HG03175 (cell line): ENCODE results near the gene NAXD.
A peak's percentile ranks its signal among the peaks of the same experiment; 100 is the strongest.
"Not testable (repeated sequence)": the region's sequence is repeated elsewhere in the genome, so short reads cannot be mapped to it uniquely, and the experiment has no call there.

Source experiments
- ATAC-seq: cut with Tn5 transposase; IDR thresholded peaks from one replicate; pipeline ENCODE4 v1.9.1; 2021; ENCODE audit warnings: mild to moderate bottlenecking, moderate library complexity; ENCODE audit not compliant: unreplicated experiment

NAXD gene

DNA sequence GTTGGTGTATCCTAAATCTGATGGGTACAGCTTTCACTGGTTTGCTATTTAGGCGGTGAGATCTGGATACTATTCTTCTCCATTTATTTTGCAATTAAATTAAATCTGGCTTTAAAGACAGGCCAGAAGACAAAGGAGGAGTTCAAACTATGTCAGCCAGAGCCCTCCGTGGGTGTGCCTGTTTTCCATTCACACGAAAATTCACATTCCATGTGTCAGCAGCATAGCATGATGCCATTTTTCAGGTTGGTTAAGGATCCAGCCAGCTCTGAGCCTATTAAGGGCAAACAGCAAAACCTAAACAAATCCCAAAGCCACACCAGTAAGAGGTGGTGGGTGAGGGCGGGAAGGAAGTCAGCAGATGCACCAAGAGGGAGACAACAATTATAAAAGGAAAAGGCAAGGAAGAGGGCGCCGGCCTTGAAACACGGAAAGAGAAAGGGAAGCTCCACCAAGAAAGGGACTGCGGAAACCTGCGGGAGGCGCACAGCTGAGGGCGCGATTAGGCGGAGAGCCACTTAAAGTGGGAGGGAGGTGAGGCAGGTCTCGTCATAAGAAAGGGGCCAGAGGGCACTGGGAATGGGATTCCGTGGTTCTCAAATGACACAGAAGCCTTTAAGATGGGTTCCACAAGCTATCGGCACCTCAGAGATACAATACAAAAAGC lies 47.6 kb downstream of the NAXD start:
- no peak for ATAC-seq

DNA sequence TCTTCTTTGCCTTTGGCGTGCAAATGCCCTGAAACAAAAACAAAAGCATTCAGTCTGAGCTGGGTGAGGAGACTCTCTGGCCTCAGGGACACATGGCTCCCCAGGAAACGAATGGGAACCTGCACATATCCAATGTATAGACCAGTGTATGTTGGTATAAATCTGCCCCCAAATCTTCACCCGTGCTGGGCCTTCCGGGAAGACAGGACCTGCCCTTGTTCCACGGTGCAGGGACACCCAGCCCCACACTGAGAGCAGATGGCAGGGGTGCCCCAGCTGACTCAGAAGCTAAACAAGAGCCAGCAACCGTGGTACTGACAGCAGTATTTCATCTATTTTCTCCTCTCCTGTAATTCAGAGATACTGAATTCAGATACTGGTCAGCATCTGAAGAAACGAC lies 48.1 kb downstream of the NAXD start:
- no peak for ATAC-seq

DNA sequence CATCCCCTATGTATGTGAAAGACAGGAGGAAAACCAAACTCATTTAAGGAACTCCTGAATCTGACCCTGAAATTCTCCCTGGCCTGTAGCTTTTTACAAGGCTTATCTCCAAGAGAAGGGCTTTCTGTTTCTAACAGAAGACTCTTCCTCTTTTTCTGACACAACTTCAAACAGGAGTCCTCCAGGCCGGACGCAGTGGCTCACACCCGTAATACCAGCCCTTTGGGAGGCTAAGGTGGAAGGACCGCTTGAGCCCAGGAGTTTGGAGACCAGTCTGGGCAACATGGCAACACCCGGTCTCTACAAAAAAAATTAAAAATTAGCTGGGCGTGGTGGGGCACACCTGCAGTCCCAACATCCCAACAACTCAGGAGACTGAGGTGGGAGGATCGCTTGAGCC lies 48.7 kb downstream of the NAXD start:
- ATAC-seq, result no peak

DNA sequence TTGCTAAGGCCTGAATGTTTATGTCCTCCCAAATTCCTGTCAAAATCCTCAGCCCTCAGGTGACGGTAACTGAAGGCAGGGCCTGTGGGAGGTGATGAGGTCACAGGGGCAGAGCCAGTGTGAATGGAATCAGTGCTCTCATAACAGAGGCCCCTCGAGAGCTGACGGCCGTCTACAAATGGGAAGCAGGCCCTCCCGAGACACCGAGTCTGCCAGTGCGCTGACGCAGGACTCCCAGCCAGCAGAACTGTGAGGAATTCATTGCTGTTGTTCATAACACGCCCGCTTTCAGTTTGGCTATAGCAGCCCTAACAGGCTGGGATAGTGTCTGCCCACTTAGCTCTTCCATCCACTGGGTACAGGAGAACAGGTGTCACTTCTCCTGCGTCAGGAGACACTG lies 49.3 kb downstream of the NAXD start:
- no peak for ATAC-seq

DNA sequence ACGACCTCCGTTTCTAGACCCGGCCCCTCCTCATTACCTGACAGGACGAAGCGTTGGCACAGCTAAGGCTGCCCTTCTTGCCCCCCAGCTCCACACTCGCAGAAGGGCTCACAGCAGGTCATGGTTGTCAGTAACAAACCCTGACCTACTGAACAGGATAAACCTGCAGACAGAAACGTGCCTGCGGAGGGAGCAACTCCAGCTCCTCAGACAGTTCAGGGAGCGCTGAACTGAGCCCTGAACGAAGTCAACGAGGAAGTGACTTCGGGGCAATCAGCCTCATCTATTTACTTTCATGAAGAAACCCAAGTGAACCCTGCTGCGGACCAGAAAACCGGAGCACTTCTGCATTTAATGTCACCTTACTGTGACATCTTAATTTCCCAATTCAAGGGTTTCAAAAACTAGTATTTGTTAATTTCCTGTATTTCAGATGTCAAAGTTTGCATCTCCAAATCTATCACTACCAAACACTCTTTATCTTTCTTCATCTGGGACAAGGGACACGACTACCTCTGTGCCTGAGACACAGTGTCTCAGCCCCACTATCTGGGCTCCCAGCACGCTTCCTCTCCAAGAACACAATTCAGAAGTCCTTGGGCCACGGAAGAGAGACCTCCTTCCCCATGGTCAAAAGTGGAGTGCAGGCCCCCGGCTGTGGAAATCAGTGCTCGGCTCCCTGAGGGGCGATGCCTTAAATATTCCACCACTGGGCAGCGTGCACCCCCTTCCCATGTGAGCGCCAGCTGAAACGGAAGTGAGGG lies 50.3 kb downstream of the NAXD start:
- no peak for ATAC-seq

DNA sequence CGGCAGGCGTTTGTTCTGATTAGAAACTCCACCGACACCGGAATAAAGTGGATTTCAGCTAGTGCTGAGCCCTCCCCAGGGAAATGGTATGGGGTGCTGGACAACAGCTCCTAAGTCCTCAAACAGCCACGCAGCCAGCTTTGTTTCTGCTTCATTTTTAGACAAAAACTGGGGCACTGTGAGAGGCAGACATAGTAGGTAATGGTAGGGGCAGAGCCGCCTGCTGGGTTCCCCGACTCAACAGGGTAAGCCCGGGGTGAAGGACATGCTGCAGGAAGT lies 50.8 kb downstream of the NAXD start:
- ATAC-seq, result no peak

DNA sequence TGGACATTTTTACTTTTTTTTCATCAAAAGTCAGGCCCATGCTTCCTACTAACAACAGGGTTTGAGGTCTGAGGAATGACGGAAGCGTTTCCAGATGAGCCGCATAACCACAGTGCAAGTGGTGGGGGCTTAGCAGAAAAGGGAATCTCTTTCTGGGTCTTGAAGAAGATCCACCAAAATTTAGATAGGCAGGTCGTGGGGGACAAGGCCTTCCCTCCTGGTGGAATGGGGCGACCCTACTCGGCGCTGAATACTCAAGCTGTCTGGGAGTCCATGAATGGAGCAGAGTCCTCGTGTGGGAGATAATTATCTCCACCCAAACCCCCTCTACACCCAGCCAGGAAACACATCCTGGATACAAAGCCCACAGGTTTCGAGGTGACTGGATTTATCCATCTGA lies 53.7 kb downstream of the NAXD start:
- no peak for ATAC-seq

DNA sequence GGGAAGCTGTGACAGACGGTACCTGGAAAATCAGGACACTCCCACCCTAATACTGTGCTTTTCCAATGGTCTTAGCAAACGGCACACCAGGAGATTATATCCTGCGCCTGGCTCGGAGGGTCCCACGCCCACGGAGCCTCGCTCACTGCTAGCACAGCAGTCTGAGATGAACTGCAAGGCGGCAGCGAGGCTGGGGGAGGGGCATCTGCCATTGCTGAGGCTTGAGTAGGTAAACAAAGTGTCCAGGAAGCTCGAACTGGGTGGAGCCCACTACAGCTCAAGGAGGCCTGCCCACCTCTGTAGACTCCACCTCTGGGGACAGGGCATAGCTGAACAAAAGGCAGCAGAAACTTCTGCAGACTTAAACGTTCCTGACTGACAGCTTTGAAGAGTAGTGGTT lies 54.5 kb downstream of the NAXD start:
- ATAC-seq, result not testable (repeated sequence)

DNA sequence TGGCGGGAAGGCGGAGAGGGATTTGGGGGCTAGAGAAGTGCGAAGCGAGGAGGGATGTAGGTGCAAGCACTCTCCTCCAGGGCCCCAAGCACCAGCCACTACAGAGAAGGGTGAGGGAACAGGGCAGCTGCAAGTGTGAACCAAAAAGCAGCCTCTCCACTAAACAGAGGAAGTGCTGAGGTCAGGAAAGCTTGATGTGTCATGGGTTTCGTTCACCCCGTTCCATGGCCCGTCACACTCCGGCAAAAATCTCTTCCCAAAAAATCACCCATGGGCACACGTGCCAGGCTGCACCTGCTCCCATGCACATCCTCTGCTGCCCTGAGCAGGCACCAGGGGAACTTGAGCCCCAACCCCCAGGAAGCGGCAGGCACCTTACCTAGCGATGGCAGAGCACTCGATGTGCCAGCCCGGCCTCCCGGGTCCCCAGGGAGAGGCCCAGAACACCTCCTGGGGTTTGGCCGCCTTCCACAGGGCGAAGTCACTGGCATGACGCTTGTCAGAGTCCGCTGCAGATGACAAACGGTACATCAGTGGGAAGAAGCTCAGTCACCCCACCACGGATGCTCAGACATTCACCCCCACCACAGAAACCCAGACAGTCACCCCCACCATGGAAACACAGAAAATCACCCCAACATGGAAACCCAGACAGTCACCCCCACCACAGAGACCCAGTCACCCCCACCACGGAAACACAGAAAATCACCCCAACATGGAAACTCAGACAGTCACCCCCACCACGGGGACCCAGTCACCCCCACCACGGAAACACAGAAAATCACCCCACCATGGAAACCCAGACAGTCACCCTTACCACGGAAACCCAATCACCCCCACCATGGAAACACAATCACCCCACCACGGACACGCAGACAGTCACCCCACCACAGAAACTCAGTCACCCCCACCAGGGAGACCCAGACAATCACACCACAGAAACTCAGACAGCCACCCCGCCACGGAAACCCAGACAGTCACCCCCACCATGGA lies 61.5 kb downstream of the NAXD start:
- peak; percentile 81 for ATAC-seq

DNA sequence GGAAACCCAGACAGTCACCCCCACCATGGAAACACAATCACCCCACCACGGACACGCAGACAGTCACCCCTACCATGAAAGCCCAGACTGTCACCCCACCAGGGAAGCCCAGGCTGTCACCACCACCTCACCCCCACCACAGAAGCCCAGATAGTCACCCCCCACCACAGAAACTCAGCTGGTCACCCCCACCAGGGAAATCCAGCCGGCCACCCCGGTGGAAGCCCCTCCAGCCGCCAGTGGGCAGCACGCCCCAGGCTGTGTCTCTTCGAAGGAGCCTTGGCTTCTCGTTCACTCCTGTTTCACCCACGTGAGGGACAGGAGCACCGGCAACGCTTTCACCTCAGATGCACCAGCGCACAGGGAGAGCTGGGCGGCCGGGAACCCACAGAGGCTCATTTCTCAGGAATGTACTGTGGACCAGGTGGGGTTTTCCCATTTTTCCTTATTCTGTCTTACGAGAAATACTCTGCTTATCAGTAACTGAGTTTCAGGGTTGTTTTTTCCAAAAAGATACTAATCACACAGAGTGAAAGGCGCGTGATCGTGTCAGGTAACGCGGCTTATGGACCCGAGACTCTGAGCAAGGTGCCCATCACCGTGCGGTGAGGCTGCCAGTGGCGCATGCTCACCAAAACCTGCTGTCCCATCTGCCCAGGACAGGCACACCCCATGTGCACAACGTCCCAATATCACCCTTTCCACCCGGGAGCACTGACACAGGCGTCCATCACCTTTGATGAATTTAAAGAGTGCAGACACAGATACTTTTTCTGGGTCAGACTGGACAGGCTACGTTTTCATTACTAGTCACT lies 62.6 kb downstream of the NAXD start:
- no peak for ATAC-seq

DNA sequence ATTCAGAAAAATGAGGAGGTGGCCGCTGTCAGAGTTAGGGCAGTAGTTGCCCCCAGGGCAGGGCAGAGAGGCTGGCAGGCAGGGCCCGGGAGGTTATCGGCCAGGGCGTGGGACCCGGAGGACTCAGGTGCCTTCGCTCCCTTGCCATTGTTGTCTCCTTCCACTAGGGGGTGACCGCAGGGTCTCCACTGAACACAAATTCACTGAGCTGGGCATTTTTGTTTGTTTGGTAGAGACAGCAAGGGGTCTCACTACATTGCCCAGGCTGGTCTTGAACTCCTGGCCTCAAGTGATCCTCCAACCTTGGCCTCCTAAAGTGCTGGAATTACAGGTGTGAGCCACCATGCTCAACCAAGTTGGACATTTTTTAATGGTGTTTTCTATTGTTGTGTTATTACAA lies 65.5 kb downstream of the NAXD start:
- no peak for ATAC-seq

DNA sequence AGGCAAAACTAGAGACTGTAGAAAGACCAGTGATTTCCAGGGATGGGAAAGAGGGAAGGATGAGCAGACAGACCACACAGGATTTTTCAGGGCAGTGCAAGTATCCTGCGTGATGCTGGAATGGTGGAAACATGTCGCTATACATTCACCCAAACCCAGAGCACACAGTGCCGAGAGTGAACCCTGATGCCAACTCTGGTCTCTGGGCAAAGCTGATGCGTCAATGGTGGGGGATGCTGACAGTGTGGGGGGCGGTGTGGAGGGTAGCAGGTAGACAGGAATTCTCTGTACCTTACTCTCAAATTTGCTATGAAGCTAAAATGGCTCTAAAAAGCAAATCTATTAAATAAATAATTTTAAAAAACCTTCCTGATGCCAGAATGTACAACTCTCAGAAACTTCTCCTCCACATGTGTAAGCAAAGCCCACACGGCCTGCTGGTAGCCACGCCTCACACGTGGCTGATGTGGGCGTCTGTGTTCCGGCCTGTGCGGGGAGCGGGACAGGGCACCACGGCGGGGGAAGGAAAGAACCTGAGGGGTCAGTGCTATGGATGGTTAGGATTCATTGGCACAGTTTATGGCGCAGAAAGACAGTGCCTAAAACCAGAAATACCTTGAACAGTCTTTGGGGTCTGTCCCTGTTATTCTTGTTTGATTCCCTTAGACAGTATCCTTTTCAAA lies 66.7 kb downstream of the NAXD start:
- no peak for ATAC-seq

DNA sequence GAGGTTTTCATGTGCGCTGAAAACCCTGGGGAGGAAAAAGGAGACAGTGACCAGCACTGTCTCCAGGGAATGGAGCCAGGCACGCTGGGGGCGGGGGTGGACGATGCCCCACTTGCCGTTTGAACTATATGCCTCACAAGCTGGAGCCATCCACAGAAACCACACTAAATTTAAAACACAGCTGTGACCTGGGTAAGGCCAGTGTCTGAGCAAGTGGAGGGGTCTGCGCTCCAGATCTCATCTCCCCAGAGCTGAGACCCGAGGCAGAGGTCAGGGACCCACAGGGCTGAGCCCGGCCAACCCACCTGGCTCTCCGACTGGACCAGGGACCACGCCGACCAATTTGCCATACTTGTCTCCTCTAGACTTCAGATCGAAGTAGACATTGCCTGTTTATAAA lies 67.4 kb downstream of the NAXD start:
- ATAC-seq, result no peak

DNA sequence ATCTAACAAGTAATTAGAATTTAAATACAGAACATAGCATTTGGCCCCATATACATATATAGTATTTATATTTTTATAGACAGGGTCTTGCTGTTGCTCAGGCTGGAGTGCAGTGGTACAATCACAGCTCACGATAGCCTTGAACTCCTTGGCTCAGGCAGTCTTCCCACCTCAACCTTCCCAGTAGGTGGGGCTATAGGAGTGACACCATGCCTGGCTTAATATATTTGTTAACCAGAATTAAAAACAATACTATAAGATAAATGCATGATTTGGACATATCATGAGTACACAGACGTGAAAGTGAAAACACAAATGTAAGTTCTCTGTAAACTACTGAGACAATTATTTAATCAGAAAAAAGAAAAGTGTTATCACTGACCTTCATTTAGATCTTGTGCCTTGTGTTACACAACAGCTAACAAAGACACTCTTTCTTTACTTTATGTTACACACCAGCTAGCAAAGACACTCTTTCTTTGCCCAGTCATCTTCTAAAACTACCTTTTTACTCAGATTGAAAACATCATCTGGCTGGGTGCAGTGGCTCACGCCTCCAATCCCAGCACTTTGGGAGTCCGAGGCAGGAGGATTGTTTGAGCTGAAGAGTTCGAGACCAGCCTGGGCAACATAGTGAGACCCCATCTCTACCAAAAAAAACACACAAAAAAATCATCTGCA lies 68.0 kb downstream of the NAXD start:
- no peak for ATAC-seq

DNA sequence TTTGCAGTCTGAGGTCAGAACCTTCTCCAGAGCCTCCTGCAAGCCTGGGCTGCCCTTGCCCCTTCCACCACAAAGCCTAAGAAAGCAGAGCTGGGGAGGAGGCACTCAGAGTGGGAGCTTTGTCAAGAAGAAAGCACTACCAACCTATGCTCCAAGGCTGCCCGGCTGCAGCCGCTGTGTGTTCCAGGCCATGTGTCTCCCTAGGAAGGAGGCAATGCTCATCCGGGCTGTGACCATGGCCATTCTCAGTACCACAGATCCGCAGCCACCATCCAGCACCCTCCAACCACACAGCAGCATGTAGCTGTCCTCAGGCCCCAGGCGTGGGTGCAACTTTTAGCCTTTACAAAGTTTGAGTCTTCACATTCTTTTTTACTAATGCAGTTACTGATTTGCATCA lies 68.6 kb downstream of the NAXD start:
- no peak for ATAC-seq

DNA sequence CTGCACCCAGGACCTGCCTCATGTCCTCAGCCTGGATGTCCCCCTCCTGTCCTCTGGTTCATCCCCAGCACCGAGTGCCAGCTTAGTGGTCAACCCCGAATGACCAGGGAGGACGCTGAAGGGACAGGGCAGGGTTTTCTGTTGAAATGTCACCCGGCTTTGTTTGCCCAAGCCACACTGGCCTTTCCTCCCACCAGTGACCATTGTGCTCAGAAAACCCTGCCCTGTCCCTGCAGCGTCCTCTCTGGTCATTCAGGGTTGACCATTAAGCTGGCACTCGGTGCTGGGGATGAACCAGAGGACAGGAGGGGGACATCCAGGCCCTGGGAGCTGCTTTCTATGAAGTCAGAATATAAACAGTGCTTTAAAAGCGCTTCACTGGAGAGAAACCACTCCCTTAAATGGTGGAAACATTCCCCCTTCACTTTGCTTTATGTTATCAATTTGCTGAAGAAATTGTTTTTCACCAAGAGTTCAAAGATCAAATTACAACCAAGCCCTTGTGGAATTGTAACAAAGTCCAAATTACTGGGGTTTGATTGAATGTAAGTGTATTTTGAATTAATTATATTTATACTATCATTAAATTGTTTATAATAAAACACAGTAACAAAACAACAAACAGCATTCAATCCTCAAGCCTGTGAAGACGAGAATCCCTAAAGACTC lies 69.2 kb downstream of the NAXD start:
- ATAC-seq, result no peak

DNA sequence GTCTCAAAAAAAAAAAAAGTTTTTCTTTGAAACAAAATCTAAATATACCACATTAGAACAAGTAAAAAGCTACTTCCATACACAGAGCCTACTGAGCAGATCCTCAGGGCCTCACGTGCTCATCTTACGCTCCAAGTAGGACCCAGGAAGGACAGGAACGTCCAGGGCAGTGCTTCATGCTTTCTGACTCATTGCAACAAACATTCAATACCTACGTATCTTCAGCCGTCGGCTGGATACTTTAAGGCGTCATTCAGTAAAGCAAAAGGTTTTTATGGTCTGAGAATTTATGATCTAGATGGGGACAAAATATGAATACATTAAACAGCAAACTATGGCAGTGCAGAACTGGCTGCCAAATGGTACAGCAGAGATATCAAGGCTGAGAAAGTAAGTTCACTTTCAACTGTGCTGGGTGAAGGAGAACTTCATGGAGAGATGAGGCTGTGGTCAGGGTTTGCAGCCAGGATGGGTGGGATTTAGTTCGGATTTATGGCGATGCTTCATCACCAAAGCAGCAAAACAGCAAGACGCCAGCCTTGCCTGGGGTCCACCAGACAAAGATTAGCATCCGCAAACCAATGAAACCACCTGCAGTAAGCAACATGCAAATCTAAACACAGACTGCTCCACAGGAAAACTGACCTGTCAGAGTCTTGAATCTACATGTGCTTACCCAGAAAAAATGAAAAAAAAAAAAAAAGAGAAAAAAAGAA lies 70.1 kb downstream of the NAXD start:
- ATAC-seq, result no peak

DNA sequence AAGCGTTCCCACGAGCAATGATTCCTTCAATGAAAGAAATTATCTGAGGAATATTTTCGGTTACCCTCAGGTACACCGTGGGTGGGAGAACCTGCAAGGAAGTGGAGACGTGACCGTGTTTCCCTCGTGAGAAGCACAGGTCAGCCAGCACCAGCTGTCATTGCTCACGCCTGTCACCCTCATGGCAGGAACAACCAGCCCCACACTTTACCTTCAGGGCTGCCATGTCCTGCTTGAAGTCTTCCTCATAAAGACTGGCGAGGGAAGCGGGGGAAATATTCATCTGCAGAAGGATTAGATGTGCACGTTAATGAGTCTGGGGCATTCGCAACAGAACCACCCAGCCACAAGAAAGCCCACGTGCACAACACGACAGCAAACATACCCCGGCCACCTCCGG lies 72.4 kb downstream of the NAXD start:
- no peak for ATAC-seq

DNA sequence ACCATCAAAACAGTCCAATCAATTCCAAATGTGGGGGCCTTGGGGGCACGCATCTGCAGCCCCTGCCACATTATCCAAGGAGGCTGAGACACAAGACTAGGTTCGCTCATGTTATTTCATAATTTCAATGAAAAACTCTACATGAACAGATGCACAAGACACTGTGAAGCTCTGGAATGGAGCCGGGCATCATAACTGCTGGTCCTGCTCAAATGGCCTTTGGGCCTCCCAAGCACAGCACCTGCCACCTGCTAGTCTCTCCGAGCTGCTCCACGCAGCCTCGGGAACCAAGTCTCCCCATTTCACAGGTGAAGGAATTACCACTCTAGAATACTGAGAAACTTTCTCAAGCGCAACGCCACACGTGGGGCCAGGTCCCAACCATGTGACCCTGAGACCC lies 73.7 kb downstream of the NAXD start:
- ATAC-seq, result no peak
